BLaER1 (cell line): Measurements from ENCODE around the gene KLHL12.

Experiments
- H3K27ac ChIP-seq: shearing (Covaris generic); formaldehyde crosslinking; 2 replicates; pipeline ENCODE4 v1.8.1; 2022
- H3K27me3 ChIP-seq: shearing (Covaris generic); formaldehyde crosslinking; 2 replicates; pipeline ENCODE4 v1.8.1; 2022
- H3K36me3 ChIP-seq: shearing (Covaris generic); formaldehyde crosslinking; 2 replicates; pipeline ENCODE4 v1.8.1; 2022
- H3K4me1 ChIP-seq: shearing (Covaris generic); formaldehyde crosslinking; 2 replicates; pipeline ENCODE4 v1.8.1; 2022
- H3K4me2 ChIP-seq: shearing (Covaris generic); formaldehyde crosslinking; 2 replicates; pipeline ENCODE4 v1.8.1; 2022
- H3K4me3 ChIP-seq: shearing (Covaris generic); formaldehyde crosslinking; 2 replicates; pipeline ENCODE4 v1.8.1; 2022
- H3K9ac ChIP-seq: shearing (Covaris generic); formaldehyde crosslinking; 2 replicates; pipeline ENCODE4 v1.8.1; 2022
- H3K9me3 ChIP-seq: shearing (Covaris generic); formaldehyde crosslinking; 2 replicates; pipeline ENCODE4 v1.8.1; 2022
- H4K20me1 ChIP-seq: shearing (Covaris generic); formaldehyde crosslinking; 2 replicates; pipeline ENCODE4 v1.8.1; 2022
- Cebpa-rat ChIP-seq: shearing (Covaris generic); IDR thresholded peaks from 2 replicates; pipeline ENCODE4 v1.8.1; 2022

KLHL12 gene

DNA sequence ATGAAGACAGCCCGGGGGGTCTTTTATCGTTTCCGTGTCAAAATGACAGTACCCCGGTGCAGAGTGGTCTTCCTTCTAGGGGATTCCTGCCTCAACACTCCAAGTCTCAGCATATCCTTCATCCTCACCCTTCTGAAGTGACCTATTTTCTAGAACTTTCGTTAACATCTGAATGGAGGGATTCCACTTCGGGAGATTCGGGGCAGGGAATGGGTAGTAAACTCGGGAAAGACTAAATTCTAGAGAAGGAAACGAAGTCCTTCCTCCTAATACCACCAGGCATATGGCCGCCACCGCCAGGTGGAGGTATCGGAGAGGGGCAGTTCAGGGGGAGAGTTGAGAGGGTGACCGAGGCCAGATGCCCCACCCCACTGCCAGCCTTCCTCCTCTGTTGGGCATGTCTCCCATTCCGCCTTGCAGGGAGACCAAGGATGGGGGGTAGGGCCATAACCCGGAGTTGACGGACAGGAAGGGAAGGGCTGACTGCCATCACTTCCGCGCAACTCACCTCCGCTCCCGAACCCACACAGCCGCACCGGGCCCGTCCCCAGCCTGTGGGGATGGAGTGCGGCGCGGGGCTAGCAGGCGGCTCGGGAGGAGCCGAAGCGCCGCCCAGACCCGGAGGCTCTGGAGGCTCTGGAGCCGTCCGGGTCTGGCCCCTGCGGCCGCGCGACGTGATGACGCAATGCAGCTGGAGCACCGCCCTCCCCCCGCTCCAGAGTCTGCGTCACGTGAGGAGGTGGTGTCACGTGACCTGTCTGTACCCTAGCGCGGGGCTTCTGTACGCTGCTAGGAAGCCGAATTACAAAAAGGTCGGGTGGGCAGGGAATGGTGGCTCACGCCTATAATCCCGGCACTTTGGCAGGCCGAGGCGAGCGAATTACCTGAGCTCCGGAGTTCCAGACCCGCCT lies at the start of gene KLHL12:
TSS of gene KLHL12 (minus strand) at position 654 of the 911 bp plus-strand sequence. CDS start 2,072 bp downstream, outside the sequence.
- H3K9ac ChIP-seq, result peak within 1 kb of the TSS; percentile 84
- peaks cover 27% of the 10 kb centered on the region for H3K4me1 ChIP-seq
- peak within 1 kb of the TSS; percentile 94 for H3K4me2 ChIP-seq
- TF ChIP-seq Cebpa-rat, result peak; percentile 98
- H3K27me3 ChIP-seq, result no peaks in the 10 kb centered on the region
- H3K9me3 ChIP-seq, result no peaks in the 10 kb centered on the region
- peak within 1 kb of the TSS; percentile 90 for H3K4me3 ChIP-seq
- H3K36me3 ChIP-seq, result peaks cover 22% of the 10 kb centered on the region
- no peaks in the 10 kb centered on the region for H4K20me1 ChIP-seq
- H3K27ac ChIP-seq, result peak within 1 kb of the TSS; percentile 82

DNA sequence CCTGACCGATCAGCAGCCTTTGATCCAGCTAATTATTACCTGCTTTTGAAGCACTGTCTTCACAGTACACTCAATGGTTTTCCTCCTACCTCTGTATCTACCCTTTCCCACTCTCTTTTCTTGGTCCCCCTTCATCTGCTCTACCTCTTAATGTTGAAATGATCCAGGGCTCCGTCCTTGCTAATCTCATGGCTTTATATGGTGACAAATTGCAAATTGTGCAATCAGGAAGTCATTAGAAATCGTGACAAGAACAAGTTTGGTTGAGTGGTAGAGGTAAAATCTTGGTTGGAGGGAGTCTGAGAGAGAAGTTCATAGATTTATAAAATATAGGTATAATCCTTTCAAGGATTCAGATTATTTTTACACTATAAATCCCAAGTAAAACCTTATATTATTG lies 49.6 kb upstream of the KLHL12 start:
- TF ChIP-seq Cebpa-rat, result 0 out of 2 replicates have a peak, but pooled peaks have one; percentile 45
- Histone ChIP-seq H3K9me3 (peaks cover 10% of the 10 kb centered on the region), H3K27ac (no peak overlapping the region), H3K27me3 (no peaks in the 10 kb centered on the region), H3K9ac (no peak overlapping the region), H3K36me3 (no peaks in the 10 kb centered on the region), H3K4me3 (no peak overlapping the region), H3K4me1 (peaks cover 34% of the 10 kb centered on the region), H3K4me2 (no peak overlapping the region), H4K20me1 (no peaks in the 10 kb centered on the region)

- H3K4me1 ChIP-seq, result peaks cover 24% of the 10 kb centered on the region
- H4K20me1 ChIP-seq, result no peaks in the 10 kb centered on the region
- H3K9me3 ChIP-seq, result no peaks in the 10 kb centered on the region; the same call in 1 of the 2 replicates
- TF ChIP-seq Cebpa-rat, result no peak
- H3K4me3 ChIP-seq, result no peak overlapping the region
- no peak overlapping the region for H3K27ac ChIP-seq
- no peak overlapping the region for H3K9ac ChIP-seq
- H3K27me3 ChIP-seq, result no peaks in the 10 kb centered on the region
- no peaks in the 10 kb centered on the region for H3K36me3 ChIP-seq
- no peak overlapping the region for H3K4me2 ChIP-seq
These were observed 47.8 kb upstream of the KLHL12 start for GRCh38 chr1:202974856-202975255.

DNA sequence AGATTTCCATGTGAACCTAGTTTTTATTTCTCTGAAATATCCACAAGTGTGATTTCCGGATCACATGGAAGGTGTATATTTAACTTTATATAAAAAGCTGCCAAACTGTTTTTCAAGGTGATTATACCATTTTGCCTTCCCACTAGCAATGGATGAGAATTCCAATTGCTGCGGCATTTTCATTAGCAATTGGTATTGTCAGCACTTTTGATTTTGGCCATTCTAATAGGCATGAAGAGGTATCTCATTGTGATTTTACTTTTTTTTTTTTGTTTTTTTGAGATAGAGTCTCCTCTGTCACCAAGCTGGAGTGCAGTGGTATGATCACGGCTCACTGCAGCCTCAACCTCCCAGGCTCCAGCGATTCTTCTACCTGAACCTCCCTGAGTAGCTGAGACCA lies 45.0 kb upstream of the KLHL12 start:
- no peak overlapping the region for H3K4me2 ChIP-seq

GRCh38 chr1:202968895-202969295 lies 41.9 kb upstream of the KLHL12 start:
- Histone ChIP-seq H3K27me3 (no peaks in the 10 kb centered on the region), H3K9ac (peak overlapping the region; percentile 77; the same call in 1 of the 2 replicates), H3K9me3 (no peaks in the 10 kb centered on the region), H3K4me3 (peak overlapping the region; percentile 90; the same call in 1 of the 2 replicates), H3K4me2 (peak overlapping the region; percentile 97), H3K27ac (peak overlapping the region; percentile 79), H4K20me1 (0 out of 2 replicates have a peak, but pooled peaks cover 8% of the 10 kb centered on the region), H3K36me3 (peaks cover 20% of the 10 kb centered on the region), H3K4me1 (peaks cover 49% of the 10 kb centered on the region)
- TF ChIP-seq Cebpa-rat, result no peak

More for the DNA sequence above, 45.0 kb upstream of the KLHL12 start:
- Histone ChIP-seq H3K9me3 (no peaks in the 10 kb centered on the region), H3K27me3 (no peaks in the 10 kb centered on the region), H3K27ac (no peak overlapping the region), H4K20me1 (no peaks in the 10 kb centered on the region), H3K4me1 (peaks cover 28% of the 10 kb centered on the region), H3K9ac (no peak overlapping the region), H3K4me3 (no peak overlapping the region), H3K36me3 (no peaks in the 10 kb centered on the region)
- TF ChIP-seq Cebpa-rat, result no peak

DNA sequence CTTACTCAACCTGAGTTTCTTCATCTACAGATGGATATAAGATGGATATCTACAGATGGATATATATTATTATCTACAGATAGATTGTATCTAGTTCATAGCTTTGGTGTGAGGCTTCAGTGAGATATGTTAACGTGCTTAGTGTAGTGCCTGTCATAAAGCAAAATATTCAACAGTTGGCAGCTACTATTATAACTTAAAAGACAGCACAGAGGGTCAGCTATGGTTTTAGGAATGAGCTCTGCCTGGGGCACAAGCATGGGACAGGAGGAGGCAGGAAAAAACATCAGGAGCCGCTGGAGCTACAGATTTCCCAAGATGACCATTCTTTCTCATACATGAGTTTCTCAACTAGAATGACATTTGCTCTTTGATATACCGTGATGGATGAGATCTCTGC lies 41.3 kb upstream of the KLHL12 start:
- Histone ChIP-seq H3K4me2 (peak overlapping the region; percentile 97), H3K27ac (peak overlapping the region; percentile 79), H3K9ac (peak overlapping the region; percentile 77; the same call in 1 of the 2 replicates), H3K4me3 (peak overlapping the region; percentile 90), H3K36me3 (peaks cover 25% of the 10 kb centered on the region), H3K9me3 (no peaks in the 10 kb centered on the region), H4K20me1 (0 out of 2 replicates have a peak, but pooled peaks cover 8% of the 10 kb centered on the region), H3K27me3 (no peaks in the 10 kb centered on the region), H3K4me1 (peaks cover 49% of the 10 kb centered on the region)
- no peak for TF ChIP-seq Cebpa-rat

DNA sequence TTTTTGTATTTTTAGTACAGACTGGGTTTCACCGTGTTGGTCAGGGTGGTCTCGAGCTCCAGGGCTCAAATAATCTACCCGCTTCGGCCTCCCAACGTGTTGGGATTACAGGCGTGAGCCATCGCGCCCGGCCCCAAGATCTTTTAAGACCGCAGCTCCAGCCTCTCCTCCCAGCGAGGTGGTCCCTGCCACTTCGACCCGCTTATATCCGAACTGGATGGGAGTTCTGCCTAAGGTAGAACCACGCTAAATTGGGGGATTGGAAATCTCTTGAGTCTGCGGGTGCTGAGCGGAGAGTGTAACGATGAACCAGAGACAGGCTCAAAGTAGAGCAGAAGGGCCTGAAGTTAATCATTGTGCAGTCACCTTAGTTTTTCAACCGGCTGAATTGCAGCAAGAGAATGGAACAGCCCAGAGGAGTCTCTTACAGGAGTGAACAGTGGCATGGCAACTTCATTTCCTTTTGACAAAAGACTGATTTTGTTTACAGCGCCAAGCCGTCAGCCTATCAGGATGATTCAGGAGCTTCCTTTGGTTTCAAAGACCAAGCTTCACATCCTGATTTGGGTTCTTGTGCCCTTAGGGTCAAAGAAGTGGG lies 40.7 kb upstream of the KLHL12 start:
- Histone ChIP-seq H3K4me3 (peak overlapping the region; percentile 90), H4K20me1 (0 out of 2 replicates have a peak, but pooled peaks cover 8% of the 10 kb centered on the region), H3K36me3 (peaks cover 31% of the 10 kb centered on the region), H3K9ac (peak overlapping the region; percentile 77), H3K27ac (peak overlapping the region; percentile 79), H3K27me3 (no peaks in the 10 kb centered on the region), H3K4me1 (peaks cover 49% of the 10 kb centered on the region), H3K4me2 (peak overlapping the region; percentile 97), H3K9me3 (no peaks in the 10 kb centered on the region)
- no peak for TF ChIP-seq Cebpa-rat

DNA sequence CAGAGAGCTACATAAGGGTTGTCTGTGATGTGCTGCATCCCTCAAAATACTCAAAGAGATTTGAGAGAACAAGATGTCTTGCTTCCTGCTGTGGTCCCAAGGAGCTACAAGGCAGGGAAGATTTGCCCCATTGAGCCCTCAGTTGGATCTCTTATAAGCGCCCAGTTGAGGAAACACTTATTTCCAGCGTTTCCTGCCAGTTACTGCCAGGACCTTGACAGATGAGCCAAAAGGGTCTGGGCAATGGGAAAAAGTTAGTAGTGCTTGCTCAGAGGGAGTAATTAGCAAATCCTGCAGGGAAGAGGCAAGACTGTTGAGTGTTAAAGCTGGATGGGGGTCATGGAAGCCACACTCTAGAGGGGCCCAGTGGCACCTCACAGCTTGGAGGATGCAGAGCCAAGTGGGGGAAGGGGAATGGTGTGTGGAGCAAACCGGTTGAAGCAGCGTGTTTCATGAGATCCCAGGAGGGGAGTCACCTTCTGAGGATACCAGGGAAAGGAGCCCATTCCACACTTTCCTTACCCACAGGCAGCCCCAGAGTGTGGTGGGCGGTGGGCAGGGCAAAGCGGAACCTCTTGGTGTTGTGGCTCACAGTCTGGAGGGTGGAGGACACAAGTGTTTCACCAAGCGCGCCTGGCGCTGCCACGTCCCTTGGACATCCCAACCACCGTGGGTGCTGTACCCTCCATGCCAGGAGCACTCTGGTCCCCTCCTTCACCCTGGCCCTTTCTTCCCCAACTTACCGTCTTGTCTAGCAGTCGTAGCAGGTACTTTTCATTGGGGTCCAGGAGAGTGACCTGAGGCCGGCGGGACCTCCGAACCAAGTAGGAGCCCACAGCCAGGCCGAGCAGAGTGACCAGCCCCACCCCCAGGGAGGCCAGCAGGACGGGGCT lies 39.2 kb upstream of the KLHL12 start:
- peak overlapping the region; percentile 76 for H3K27ac ChIP-seq
- H3K4me2 ChIP-seq, result peak overlapping the region; percentile 98
- no peaks in the 10 kb centered on the region for H3K9me3 ChIP-seq
- peak overlapping the region; percentile 90 for H3K4me3 ChIP-seq
- TF ChIP-seq Cebpa-rat, result no peak
- peaks cover 46% of the 10 kb centered on the region for H3K36me3 ChIP-seq
- no peaks in the 10 kb centered on the region for H3K27me3 ChIP-seq
- peak overlapping the region; percentile 85 for H3K9ac ChIP-seq
- 0 out of 2 replicates have a peak, but pooled peaks cover 8% of the 10 kb centered on the region for H4K20me1 ChIP-seq
- peaks cover 49% of the 10 kb centered on the region for H3K4me1 ChIP-seq

DNA sequence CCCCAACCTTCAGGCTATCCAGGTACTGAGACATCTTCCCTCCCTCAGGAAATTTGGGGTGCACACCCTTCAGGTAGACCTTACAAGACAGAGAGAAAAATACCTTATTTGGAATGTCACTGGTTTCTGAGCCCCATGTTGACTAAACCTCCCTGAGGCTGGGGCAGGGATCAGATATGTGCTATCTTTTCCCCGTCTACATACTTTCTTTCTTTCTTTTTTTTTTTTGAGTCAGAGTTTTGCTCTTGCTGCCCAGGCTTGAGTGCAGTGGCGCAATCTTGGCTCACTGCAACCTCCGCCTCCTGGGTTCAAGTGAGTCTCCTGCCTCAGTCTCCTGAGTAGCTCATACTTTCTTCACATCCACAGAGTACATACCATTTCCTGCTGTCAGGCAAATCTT lies 38.4 kb upstream of the KLHL12 start:
- H3K4me3 ChIP-seq, result no peak overlapping the region
- H3K4me2 ChIP-seq, result peak overlapping the region; percentile 98
- no peaks in the 10 kb centered on the region for H3K9me3 ChIP-seq
- TF ChIP-seq Cebpa-rat, result no peak
- H4K20me1 ChIP-seq, result 0 out of 2 replicates have a peak, but pooled peaks cover 8% of the 10 kb centered on the region
- peaks cover 49% of the 10 kb centered on the region for H3K4me1 ChIP-seq
- H3K27me3 ChIP-seq, result no peaks in the 10 kb centered on the region
- no peak overlapping the region for H3K27ac ChIP-seq
- H3K36me3 ChIP-seq, result peaks cover 50% of the 10 kb centered on the region
- no peak overlapping the region for H3K9ac ChIP-seq
